GM12878 (cell line): ENCODE measurements around the gene AIG1.

Source experiments
- EZH2 ChIP-seq: IDR thresholded peaks from 2 replicates; pipeline ENCODE4 v1.6.1; 2012; ENCODE audit warnings: low read depth, mild to moderate bottlenecking, control low read depth, inconsistent platforms, low read length, borderline replicate concordance; ENCODE audit not compliant: control insufficient read depth
- MYC ChIP-seq: IDR thresholded peaks from 2 replicates; pipeline ENCODE4 v1.6.1; 2011; ENCODE audit warnings: mild to moderate bottlenecking, low read length, moderate library complexity, inconsistent platforms; ENCODE audit not compliant: insufficient read depth, insufficient replicate concordance, insufficient read length, severe bottlenecking
- NFIC ChIP-seq: IDR thresholded peaks from 2 replicates; pipeline ENCODE4 v1.6.1; 2012; ENCODE audit warnings: low read depth, mild to moderate bottlenecking, inconsistent platforms, low read length, moderate library complexity
- NRF1 ChIP-seq: conservative IDR thresholded peaks from 2 replicates; pipeline ENCODE4 v1.6.1; 2011; ENCODE audit warnings: mild to moderate bottlenecking, low read depth, low read length, improper control_type of control experiment
- TARDBP ChIP-seq: IDR thresholded peaks from 2 replicates; pipeline ENCODE4 v1.6.1; 2016; ENCODE audit warnings: borderline replicate concordance
- ZBTB11 ChIP-seq: fragments of 450-650 bp; formaldehyde crosslinking; IDR thresholded peaks from 2 replicates; pipeline ENCODE4 v1.5.0; 2022; ENCODE audit warnings: mild to moderate bottlenecking, missing genetic modification characterization
- TF ChIP-seq, protein P1 (sequence below), 3 experiments: IDR thresholded peaks in 2 of 3; conservative IDR thresholded peaks in 1 of 3; 2 replicates each; pipeline ENCODE4 v1.5.1; 2011; ENCODE audit warnings: low read depth in 3 of 3, low read length in 3 of 3, mild to moderate bottlenecking in 3 of 3, control low read depth in 2 of 3, moderate library complexity in 2 of 3, inconsistent platforms in 1 of 3, mixed read lengths in 1 of 3; ENCODE audit not compliant: control insufficient read depth in 2 of 3, insufficient read depth in 1 of 3; ENCODE audit errors: extremely low read depth in 1 of 3

DNA sequence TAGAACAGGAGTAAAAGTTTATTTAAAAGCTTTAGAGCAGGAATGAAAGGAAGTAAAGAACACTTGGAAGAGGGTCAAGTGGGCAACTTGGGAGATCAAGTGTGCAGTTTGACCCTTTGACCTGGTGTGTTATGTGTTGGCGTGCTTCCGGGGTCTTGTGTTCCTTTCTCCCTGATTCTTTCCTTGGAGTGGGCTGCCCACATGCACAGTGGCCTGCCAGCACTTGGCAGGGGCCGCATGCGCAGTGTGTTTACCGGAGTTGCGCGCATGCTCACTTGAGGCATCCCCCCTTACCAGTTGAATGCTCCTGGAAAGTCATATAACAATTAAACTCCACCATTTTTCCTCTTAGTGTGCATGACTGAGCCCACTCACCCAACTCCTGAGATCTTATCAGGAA, 229.5 kb downstream of the AIG1 start:
- TF ChIP-seq NRF1 (no peak), EZH2 (no peak), ZBTB11 (CRISPR knock-in tag) (no peak), NFIC (no peak), TARDBP (no peak), MYC (no peak)
- TF ChIP-seq, protein P1, sequence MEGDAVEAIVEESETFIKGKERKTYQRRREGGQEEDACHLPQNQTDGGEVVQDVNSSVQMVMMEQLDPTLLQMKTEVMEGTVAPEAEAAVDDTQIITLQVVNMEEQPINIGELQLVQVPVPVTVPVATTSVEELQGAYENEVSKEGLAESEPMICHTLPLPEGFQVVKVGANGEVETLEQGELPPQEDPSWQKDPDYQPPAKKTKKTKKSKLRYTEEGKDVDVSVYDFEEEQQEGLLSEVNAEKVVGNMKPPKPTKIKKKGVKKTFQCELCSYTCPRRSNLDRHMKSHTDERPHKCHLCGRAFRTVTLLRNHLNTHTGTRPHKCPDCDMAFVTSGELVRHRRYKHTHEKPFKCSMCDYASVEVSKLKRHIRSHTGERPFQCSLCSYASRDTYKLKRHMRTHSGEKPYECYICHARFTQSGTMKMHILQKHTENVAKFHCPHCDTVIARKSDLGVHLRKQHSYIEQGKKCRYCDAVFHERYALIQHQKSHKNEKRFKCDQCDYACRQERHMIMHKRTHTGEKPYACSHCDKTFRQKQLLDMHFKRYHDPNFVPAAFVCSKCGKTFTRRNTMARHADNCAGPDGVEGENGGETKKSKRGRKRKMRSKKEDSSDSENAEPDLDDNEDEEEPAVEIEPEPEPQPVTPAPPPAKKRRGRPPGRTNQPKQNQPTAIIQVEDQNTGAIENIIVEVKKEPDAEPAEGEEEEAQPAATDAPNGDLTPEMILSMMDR (IDR thresholded peaks at IDR 0.05 in 2 of 3, conservative IDR thresholded peaks at IDR 0.05 in 1 of 3; ENCODE audit: control insufficient read depth in 2 of 3, extremely low read depth in 1 of 3, insufficient read depth in 1 of 3, low read depth in 3 of 3, low read length in 3 of 3): no peak
